Right atrium auricular region (tissue), 2 donors: Measurements from ENCODE around the gene PRG2. TPM values are rescaled to one million over a fixed set of nuclear protein-coding genes. Genes with fewer than 3 reads are reported as not detected.

ENCODE experiments used
- DNase-seq: peaks from one replicate; pipeline ENCODE4 v3.0.0-alpha.2; 2019; ENCODE audit warnings: low spot score
- H3K27ac ChIP-seq, 2 donors: fragments of 200-600 bp; sonication (generic); 1 replicate in 1 of 2; 2 replicates in 1 of 2; pipeline ENCODE4 v1.5.1; 2016 to 2019
- H3K27me3 ChIP-seq, 2 donors: fragments of 200-600 bp; sonication (generic); one replicate each; pipeline versions ENCODE4 v1.5.1 to v1.6.0; 2017 to 2019
- H3K36me3 ChIP-seq: fragments of 200-600 bp; sonication (generic); one replicate; pipeline ENCODE4 v1.5.1; 2016
- H3K4me1 ChIP-seq, 2 donors: fragments of 200-600 bp; sonication (generic); one replicate each; pipeline versions ENCODE4 v1.5.1 to v1.6.0; 2017 to 2019
- H3K4me3 ChIP-seq, 2 donors: fragments of 200-600 bp; sonication (generic); 1 replicate in 1 of 2; 2 replicates in 1 of 2; pipeline ENCODE4 v1.5.1; 2017 to 2019; ENCODE audit warnings: mild to moderate bottlenecking in 1 of 2, moderate library complexity in 1 of 2
- H3K9me3 ChIP-seq, 2 donors: fragments of 200-600 bp; sonication (generic); one replicate each; pipeline ENCODE4 v1.5.1; 2019
- CTCF ChIP-seq, 2 donors: fragments of 200-600 bp; sonication (generic); IDR thresholded peaks; one replicate each; pipeline ENCODE4 v1.5.1; 2019; ENCODE audit warnings: antibody characterized with exemption in 2 of 2
- total RNA-seq, 2 donors: library from RNA; depleted of rRNA; stranded (reverse); fragments of >200 nt; gene quantifications; one replicate each; pipeline ENCODE4 v1.1.0, GENCODE V29; 2016

The PRG2 gene
- total RNA-seq, 2 donors from 2014 or later: not detected

GRCh38 chr11:57377107-57377506, 13.3 kb downstream of the PRG2 start:
- Histone ChIP-seq H3K27ac (no peak overlapping the region), H3K9me3 (no peaks in the 10 kb centered on the region)
- no peak for TF ChIP-seq CTCF (IDR thresholded peaks at IDR 0.05)

GRCh38 chr11:57376095-57377090, 14.1 kb downstream of the PRG2 start:
- Histone ChIP-seq H3K9me3 (no peaks in the 10 kb centered on the region), H3K4me3 (no peak overlapping the region), H3K27me3 (no peaks in the 10 kb centered on the region), H3K36me3 (no peaks in the 10 kb centered on the region), H3K27ac (no peak overlapping the region), H3K4me1 (peaks cover 0 to 5% of the 10 kb centered on the region in 2 donors)
- no peak for DNase-seq
- no peak for TF ChIP-seq CTCF (IDR thresholded peaks at IDR 0.05)

More at GRCh38 chr11:57377107-57377506, 13.3 kb downstream of the PRG2 start:
- peaks cover 0 to 5% of the 10 kb centered on the region in 2 donors for H3K4me1 ChIP-seq
- H3K4me3 ChIP-seq: no peak overlapping the region
- DNase-seq: no peak
- H3K27me3 ChIP-seq: no peaks in the 10 kb centered on the region
- no peaks in the 10 kb centered on the region for H3K36me3 ChIP-seq

GRCh38 chr11:57375490-57375889, 15.0 kb downstream of the PRG2 start:
- no peaks in the 10 kb centered on the region for H3K36me3 ChIP-seq
- no peaks in the 10 kb centered on the region for H3K9me3 ChIP-seq
- no peak overlapping the region for H3K27ac ChIP-seq
- H3K4me3 ChIP-seq: no peak overlapping the region
- H3K27me3 ChIP-seq: no peaks in the 10 kb centered on the region
- TF ChIP-seq CTCF (IDR thresholded peaks at IDR 0.05): no peak
- H3K4me1 ChIP-seq: peaks cover 0 to 5% of the 10 kb centered on the region in 2 donors
- DNase-seq: no peak

GRCh38 chr11:57374966-57375365, 15.5 kb downstream of the PRG2 start:
- Histone ChIP-seq H3K4me1 (peaks cover 0 to 5% of the 10 kb centered on the region in 2 donors), H3K27me3 (no peaks in the 10 kb centered on the region), H3K9me3 (no peaks in the 10 kb centered on the region), H3K27ac (no peak overlapping the region), H3K36me3 (no peaks in the 10 kb centered on the region), H3K4me3 (no peak overlapping the region)
- TF ChIP-seq CTCF (IDR thresholded peaks at IDR 0.05): no peak
- DNase-seq: no peak

GRCh38 chr11:57373146-57373545, 17.3 kb downstream of the PRG2 start:
- Histone ChIP-seq H3K4me1 (peaks cover 0 to 5% of the 10 kb centered on the region in 2 donors), H3K36me3 (no peaks in the 10 kb centered on the region), H3K9me3 (no peaks in the 10 kb centered on the region), H3K4me3 (no peak overlapping the region), H3K27me3 (no peaks in the 10 kb centered on the region), H3K27ac (no peak overlapping the region)
- TF ChIP-seq CTCF (IDR thresholded peaks at IDR 0.05): no peak
- DNase-seq: no peak
